ENCODE data around the gene UGT2A1.
A peak's percentile ranks its signal among the peaks of the same experiment; 100 is the strongest.

Gene UGT2A1

GRCh38 chr4:69577245-69577644 is 75.8 kb downstream of the UGT2A1 start:
- in situ Hi-C loops (cut with HindIII; ENCODE audit: low sequenced_read_pairs) = no loop called here
- DNase-seq (ENCODE audit: low read depth, low spot score) = no peak
- H3K4me3 ChIP-seq (ENCODE audit: low read depth, low read length) = no peak overlapping the region
- no peak for TF ChIP-seq CTCF (IDR thresholded peaks at IDR 0.05; ENCODE audit: low read depth, low read length)

- in situ Hi-C loops (cut with HindIII; ENCODE audit: low sequenced_read_pairs) = no loop called here
- H3K4me3 ChIP-seq (ENCODE audit: low read depth, low read length) = no peak overlapping the region
- TF ChIP-seq CTCF (IDR thresholded peaks at IDR 0.05; ENCODE audit: low read depth, low read length) = no peak
- DNase-seq (ENCODE audit: low read depth, low spot score) = no peak
These were observed 76.7 kb downstream of the UGT2A1 start for GRCh38 chr4:69576251-69576877.

GRCh38 chr4:69568787-69569186 is 84.3 kb downstream of the UGT2A1 start:
- TF ChIP-seq CTCF (IDR thresholded peaks at IDR 0.05; ENCODE audit: low read depth, low read length) = no peak
- H3K4me3 ChIP-seq (ENCODE audit: low read depth, low read length) = no peak overlapping the region
- DNase-seq (ENCODE audit: low read depth, low spot score) = no peak
- in situ Hi-C loops (cut with HindIII; ENCODE audit: low sequenced_read_pairs) = no loop called here

- no peak for DNase-seq (ENCODE audit: low read depth, low spot score)
- TF ChIP-seq CTCF (IDR thresholded peaks at IDR 0.05; ENCODE audit: low read depth, low read length) = no peak
- no peak overlapping the region for H3K4me3 ChIP-seq (ENCODE audit: low read depth, low read length)
- in situ Hi-C loops (cut with HindIII; ENCODE audit: low sequenced_read_pairs) = no loop called here
These were observed 89.6 kb downstream of the UGT2A1 start for GRCh38 chr4:69563424-69563823.

- H3K4me3 ChIP-seq (ENCODE audit: low read depth, low read length) = no peak overlapping the region
- DNase-seq (ENCODE audit: low read depth, low spot score) = no peak
- no peak for TF ChIP-seq CTCF (IDR thresholded peaks at IDR 0.05; ENCODE audit: low read depth, low read length)
- in situ Hi-C loops (cut with HindIII; ENCODE audit: low sequenced_read_pairs) = no loop called here
These were observed 103.4 kb downstream of the UGT2A1 start for GRCh38 chr4:69549651-69550050.

- DNase-seq (ENCODE audit: low read depth, low spot score) = peak; percentile 65
- TF ChIP-seq CTCF (IDR thresholded peaks at IDR 0.05; ENCODE audit: low read depth, low read length) = no peak
- in situ Hi-C loops (cut with HindIII; ENCODE audit: low sequenced_read_pairs) = no loop called here
- H3K4me3 ChIP-seq (ENCODE audit: low read depth, low read length) = no peak overlapping the region
These were observed 106.8 kb downstream of the UGT2A1 start for GRCh38 chr4:69546134-69546765.

Data from astrocyte of the spinal cord (primary cell).